Measurements from ENCODE around the gene NGFR.

NGFR gene

DNA sequence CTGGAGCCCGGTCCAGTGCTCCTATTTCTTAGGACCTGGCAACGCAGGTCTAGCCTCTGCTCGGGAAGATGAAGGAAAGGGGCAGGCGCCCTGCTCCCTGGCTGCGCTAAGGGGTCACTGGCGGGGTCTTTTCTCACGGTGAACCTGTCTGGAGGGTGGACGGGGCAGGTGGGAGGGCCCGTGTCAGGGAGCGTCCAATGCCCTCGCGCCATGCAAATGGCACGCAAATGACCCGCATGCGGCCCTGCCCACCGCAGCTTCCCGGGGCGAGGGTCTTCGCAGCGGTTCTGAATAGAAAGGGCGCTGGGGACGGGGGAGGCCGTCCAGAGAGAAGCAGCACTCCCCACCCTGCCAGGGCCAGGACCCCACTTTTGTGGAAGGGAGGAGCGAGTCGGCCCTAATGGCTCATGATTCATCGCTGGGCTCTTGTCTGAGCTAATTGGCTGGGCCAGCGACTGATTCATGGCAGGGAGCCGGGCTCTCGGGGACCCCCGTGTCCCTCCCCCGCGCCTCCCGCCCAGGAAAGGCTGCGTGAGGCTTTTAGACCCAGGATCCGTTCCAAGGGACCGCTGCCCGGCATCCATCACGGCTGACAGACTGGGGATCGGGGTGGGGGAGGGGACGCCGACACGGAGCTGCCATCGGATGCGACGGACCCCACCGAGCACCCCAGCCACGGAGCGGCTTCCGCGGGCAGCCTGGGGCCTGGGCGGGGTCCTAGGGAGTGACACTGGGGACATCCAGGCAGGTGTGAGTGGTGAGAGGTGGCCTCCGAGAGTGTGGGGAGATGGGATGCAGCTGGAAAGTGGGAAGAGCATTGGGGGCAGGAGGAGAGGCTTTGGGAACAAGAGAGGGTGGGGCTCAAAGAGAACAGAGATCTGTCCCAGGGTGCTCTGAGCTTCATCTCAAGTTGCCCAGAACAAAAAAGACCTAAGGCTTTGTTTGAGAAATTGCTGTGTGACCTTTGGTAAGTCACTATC lies 25.0 kb upstream of the NGFR start:
- no peak for DNase-seq

DNA sequence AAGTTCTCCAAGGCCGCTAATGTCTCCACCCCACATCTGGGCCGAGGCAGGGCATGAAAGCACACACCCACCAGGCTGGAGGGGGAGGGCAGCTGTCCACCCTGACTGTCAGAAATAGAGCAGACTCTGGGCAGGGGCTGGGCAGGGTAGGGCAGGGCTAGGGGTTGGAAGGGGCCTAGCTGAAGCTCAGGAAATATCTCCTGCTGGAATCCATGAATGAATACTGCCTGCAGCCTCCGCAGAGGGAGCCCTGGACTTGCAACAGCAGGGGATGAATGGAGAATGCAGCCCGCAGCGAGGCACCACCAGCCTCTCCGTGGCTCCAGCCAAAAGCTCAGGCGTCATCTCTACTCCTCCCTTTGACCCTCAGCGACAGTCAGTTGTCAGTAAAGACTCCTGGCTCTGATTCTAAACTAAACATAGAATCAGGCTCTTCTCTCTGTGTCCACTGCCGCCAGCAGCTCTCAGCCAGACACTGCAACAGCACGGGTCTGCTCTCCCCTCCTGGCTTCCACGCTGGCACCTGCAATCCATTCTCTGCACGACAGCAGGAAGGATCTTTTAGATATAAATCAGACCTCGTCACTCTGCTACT lies 23.9 kb upstream of the NGFR start:
- DNase-seq = no peak

DNA sequence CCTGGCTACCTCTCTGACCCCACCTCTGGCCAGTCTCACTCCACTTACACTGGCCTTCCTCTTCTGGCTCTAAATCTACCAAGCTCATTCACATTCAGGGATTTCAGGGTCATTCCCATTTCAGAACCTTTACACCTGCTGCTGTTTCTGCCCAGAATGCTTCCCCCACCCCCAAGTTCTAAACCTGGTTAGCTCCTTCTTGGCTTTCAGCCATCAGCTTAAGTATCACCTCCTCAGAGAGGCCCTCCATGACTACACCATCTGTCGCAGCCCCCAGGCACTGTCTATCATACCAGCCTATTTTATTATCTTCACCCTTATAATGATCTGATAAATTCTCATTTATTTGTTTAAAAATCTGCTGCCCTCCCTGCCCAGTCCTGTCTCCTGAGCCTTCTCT lies 23.3 kb upstream of the NGFR start:
- no peak for DNase-seq

DNA sequence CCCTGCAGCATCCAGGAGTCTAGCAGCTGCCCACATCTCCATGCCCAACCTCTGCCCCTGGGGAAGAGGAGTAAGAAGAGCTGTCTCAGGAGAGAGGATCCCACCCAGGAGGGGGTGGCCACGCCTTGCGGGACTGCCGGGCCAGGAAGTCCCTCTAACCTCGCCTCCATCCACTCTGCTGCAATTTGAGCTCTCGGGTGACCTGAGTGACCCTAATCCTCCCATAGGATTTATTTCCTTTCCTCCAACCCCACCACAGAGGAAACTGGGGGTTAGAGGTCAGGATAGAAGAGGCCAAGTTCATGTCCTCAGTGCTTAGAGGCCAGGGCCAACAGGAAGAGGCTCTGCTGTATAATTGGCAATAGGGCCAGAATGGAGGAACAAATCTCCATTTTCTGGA lies 22.6 kb upstream of the NGFR start:
- no peak for DNase-seq

DNA sequence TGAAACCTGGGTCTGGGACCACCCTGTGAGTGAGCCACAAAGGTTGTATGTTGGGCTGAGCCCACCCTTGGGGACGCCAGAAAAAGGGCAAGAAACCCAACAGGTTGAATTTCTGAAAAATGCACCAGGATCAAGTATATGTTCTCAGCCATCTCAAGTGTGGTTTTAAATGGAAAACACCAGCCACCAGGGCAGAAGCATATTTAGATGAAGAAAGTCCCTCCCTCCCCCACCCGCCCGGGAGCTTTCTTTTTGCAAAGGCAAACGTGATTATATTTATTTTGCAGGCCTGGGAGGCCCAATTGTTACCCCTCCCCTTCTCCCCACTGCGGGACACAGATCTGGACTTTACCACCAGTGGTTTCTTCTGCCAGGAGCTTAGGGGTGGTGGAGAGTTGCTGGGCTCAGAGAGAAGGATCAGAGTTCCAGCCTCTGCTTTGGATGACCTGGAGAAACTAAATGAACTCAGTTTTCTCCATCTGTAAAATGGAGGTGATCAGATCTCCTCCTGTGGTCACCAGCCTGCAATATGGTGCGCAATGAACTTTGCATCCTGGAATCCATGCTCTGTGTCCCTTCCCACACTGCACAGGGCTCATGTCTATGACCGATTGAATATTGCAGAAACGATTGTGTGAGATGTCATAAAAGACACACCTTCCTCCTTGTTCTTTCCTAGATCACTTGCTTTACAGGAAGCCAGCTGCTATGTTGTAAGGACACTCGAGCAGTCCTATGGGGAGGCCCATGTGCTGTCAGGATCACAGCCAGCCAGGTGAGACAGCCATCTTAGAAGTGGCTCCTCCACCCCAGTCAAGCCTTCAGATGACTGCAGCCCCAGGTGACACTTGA lies 21.0 kb upstream of the NGFR start:
- no peak for DNase-seq

DNA sequence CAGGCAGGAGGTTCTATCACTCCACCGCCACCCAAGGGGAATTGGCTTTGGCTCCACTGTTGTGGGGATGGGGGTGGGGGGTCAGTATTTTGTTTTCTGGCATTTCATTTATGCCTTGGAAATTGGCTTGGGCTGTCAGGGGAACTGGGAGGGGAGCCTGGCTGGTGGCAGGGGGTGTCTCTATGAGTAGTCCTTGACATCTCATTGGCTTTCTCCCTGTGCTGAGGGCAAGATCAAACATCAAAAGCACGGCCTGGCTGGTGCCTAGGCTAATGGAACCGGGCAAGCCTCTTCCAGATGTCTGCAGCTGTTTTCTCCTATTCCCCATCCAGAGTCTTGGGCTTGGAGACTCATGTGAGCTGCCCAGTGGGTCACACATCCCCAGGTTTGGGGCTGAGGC lies 17.4 kb upstream of the NGFR start:
- DNase-seq = no peak

DNA sequence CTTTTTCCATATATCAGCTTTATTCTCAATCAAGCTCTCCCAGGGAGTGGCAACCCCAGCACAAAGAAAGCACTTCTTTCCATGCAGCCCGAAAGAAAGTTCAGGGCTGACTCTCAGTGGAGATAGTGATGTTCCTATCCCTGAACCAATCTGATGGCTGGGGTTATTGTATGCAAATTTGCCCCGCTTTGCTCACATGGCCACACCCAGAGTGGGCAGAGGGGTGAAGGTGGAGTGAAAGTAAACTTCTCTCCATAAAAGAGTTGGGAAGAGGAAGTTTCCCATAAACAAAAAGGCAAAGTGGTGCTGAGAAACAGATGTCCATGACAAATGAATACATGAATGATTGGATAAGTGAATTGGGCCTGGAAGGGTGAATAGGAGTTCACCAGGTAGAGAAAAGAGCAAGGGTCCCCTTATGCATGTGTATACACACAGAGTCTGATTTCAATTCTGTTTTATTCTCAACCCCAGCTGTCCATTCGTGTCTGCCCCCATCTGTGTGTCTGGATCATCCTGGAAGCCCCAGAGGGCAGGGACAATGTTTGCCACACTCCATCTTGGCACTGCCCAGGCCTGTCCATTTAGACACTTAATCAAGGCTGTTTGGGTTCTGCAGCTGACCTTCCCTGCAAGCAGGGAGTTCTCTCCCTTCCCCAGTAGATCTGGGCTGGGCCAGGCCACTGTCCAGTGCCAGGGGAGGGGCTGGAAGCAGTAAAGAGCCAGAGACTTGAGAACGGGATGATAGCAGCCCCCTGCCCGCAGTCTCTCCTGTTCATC lies 14.1 kb upstream of the NGFR start:
- DNase-seq = no peak

DNA sequence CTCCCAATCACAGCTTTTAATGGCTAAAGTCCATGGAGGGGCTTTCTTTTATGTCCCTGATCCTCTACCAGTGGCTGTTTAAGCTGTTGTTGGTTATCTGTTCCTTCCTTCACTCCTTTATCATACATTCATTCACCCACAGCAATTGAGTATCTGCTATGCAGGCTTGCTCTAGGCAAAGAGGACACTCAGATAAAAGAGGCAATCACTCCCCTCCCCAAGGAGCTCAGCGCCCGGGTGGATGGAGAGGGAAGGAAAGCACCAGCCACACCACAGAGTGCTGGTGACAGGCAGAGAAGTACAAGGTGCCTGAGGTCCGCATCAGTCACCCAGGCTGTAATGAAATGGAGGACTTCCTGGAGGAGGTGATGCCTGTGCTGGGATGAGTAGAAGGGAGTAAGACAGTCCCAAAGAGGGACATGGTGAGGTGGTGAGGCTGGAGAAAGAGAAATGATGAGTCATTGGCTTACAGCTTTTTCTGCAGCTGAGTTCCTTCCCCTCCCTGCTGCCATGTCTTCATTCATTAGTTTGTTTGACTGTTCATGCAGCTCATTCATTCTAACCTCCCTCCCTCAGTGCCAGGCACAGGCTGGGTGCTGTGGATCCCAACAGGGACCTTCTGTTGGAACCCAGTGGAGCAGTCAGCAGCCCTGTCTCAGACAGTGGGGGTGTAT lies 12.8 kb upstream of the NGFR start:
- no peak for DNase-seq

DNA sequence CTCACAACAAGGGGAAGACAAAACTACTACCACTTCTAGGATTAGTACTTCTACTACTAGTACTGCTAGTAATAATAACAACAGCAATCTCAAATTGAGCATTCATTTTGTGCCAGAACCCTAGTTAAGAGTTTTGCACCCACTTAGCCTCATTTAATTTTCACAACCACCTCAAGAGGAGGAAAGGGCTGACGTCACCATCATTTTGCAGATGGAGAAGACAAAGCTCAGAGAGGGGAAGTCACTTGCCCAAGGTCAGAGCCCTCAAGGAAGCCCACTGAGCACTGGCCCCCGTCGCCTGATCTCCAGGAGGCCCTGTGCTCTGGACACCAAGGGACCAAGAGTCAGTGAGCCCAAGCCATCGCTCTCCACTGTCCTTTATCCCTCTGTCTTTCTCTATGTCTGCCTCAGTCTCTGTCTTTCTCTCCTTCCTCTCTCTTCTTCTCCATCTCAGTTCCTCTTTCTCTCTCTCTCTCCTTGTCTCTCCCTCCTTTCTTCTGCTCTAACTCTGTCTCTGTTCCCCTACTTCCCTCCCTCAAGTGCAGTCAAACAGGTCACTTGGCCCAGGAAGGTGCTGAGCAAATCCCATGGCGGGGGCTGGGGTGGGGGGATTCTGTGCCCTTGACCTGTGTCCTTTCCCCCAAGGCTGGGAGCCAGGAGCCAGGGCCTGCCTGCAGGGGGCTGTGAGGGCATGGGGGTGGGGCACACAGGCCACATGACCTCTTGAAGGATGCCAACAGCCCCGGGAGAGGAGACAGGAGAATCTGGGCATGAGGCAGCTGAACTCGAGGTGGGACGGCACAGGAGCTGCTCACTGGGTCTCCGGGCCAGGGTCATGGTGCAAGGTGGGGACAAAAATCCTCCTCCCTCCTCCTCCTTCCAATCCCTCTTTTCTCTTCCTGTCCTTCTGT lies 11.2 kb upstream of the NGFR start:
- DNase-seq = no peak

DNA sequence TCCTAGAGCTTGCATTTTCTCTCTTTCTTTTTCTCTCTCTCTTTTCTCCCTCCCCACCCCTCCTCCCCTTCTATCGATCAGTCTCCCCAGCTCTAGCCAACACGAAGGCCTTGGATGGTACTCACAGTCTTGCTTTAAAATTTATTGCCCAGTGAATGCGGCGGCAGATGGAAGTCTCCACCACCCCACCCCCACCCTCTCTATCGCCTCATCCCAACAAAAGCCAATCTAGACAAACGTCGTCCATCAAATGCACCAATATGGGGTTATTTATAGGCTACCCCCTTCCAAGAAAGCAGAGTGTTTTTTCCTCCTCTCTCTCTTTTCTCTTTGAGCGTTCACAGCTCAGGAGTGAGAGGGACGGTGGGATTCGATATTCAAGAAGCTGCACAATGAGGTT lies 10.5 kb upstream of the NGFR start:
- no peak for DNase-seq

DNA sequence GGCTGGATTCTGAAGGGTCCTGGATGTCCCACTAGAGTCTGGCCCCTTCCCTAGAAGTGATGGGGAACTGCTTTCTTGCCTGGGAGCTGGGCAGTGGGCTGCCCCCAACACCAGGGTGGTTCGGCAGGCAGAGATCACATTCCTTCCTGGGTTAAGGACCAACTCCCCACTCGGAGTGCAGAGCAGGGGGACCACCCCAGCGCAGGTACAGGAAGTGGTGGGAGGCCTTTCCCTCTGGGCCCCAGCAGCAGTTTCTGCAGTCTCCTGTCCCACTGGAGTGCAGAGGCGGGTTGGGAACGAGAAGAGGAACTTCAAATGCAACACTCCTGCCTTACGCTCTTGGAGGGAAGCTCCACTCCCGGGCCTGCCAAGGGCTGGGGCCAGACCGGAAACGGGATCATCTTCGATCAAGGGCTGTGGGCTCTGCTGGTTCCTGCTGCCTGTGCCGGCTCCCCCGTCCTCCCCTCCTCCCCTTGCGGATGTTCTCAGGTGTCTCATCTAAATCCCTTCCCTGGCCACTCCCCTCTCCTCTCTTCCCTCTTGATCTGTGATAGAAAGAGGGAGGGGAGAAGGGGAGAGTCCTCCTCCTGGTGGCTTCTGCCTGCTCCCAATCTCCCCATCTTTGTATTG lies 9.0 kb upstream of the NGFR start:
- no peak for DNase-seq

DNA sequence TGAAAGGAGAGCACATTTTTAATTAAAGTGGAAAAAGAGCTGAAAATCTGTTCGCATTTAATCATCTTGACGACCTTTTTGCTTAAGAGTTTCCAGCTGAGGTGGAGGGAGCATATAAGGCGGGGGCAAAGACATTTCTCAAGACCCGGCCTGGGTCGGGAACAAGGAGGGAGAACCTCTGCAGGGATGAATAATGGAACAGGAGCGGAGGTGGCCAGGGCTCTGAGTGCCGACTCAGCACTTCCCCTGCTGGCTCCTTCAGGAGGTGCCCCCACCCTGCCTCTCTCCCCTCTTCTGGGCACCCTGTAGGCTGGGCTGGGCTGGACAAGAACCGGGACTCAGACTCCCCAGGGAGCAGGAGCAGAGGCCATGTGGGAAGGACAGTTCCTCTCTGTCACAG lies 7.9 kb upstream of the NGFR start:
- no peak for DNase-seq

DNA sequence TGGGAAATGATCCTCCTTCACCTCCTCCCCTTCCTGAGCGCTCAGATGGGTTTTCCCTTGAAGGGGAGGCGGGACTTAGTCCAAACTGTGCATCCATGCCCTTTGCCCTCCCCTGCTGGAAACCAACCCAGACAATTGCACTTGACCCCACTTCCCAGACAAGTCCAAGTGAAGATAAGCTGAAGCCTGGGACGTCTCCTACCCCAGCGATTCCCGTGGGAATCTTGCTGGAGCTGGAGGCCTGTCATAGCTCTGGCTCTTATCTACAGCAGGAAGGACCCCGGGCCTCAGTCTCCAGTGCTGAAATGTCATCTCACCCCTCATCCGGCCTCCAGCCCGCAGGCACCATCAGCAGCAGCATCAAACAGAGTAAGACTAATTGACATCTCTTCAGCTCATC lies 6.5 kb upstream of the NGFR start:
- no peak for DNase-seq

DNA sequence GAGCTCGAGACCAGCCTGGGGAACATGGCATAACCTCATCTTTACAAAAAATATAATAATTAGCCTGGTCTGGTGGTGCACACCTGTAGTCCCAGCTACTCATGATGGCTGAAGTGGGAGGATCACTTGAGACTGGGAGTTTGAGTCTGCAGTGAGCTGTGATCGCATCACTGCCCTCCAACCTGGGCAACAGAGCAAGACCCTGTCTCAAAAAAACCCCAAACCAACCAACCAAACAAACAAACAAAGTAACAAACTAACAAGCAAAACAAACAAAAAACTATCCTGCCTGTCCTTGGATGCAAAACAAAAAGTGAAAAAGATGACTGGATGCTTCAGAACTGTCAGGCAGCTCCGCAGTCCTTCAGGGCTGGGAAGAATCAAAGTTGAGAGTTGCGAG lies 5.7 kb upstream of the NGFR start:
- no peak for DNase-seq

DNA sequence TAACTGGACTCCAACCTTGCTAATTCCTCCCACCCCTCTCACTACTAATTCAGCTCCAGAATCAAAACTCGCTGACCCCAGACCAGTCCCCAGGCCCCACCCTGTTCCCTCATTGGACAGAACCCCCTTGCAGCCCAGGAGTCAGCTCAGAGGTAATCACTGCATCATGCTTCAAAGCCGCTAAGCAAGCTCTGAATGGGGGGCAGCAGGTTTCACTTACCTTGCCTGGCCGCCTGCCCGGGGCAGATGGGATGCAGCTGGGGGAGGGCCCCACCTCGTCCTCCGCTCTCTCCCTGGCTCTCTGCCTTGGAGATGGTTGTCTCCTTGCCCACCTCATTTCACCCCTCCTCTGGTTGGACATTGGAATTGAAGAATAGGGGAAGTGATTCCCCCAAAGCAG lies 4.8 kb upstream of the NGFR start:
- DNase-seq = no peak

DNA sequence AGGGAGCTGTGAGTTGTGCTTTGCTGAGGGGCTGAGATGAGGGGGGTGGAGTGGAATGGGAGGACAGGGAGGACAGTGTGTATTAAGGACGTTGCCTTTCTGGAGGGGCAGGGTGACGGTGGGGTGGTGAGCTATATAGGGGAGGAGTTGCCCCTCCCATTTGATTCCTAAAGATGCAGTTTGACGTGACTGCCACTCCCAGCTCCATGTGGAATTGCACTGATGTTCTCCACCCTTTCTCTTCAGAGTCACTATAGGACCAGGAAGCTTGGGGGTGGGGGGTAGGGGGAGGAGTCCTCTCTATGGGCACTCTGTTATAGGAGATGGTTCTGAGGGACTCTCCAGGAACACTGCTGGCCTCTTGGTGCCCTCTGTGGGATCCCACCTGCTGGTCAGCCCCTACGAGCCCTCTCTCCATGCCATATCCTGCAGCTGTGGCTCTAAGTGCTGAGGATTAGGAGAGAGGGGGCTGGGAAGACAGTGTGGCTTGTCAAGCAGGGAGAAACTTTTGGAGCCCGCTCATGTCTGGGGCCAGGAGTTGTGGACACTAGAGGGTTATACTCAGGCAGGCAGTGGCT lies 3.8 kb upstream of the NGFR start:
- DNase-seq = no peak

DNA sequence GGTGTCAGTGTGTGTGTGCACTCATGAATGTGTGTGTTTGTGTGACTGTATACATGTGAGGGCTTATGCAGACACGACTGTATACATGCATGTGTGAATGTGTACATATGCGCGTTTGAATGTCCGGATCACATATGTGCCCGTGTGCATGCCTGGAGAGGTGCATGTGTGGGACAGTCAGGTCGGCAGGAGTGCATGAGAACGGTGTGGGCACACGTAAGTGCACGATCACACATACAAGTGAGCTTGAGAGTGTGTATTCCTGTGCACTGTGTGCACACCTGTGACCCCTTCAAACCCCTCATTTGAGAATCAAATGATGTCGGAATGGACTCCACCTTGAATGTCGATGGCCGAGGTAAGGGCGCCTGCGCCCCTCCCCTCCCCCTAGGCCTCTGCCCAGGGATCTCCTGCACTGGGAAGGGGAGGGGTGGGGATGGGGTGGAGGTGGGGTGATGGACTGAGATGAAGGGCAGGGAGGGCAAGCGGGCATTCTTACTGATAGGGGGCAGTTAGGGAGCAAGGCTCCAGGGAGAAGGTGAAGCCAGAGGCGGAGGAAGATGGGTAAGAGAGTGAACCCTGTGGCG lies 601 bp upstream of the NGFR start:
- DNase-seq = no peak

DNA sequence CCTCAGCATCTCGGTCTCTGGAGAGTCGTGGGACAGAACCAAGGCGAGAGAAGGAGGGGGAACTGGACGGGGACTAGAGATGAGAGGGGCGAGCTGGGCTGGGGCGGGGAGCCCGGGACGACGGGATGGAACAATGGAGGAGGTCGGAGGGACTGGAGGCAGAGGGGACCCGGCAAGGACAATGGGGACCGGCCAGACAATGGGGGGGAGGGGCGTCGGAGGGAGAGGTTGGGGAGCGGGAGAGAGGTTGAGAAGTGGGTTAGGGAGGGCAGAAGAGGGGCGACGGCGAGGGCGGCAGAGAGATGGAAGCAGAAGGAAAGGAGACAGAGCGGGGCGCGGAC lies 719 bp downstream of the NGFR start:
- DNase-seq = no peak

DNA sequence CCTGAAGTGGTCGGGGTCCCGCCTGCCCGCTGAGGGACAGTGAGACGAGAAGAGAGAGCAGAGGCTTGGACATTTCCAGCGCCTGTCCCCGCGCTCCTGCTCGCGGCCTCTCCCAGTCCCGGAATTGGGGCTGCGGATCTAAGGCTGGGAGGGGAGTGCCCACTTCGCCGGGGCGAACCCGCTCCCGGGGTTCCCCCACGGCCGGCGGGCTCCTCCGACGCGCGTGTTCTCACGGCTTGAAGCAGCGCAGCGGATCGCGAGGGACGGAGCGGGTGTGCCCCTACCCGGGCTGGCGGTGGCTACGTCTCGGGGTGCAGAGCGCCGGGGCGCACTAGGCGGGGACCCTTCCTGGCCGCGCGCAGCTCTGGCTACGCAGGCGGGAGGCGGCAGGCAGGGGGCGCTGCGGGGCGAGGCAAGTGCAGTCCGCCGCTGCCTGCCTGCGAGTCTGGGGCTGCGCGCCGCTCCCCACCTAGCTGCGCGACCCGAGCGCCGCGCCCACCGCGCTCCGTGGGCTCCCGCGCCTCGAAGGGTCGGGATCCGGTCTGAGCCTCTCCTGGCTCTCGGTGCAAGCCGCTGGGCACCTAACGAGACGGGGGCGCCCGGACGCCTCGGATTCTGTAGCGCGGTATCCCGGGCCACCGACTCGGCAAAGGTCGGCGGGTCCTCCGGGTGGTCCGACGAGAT lies 1.2 kb downstream of the NGFR start:
- peak; percentile 46 for DNase-seq

DNA sequence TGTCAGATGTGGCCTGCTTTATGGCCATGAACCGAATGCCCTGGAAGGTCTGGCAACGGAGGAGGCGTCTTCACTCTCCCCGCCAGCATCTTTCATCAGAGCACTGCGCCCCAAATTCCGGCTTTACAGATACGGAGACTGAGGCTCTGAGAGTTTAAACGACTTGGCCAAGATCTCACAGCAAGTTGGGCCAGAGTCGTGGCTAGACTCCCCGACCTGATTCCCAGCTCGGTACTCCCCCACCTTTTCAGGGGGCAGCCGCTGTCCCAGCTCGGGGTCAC lies 1.7 kb downstream of the NGFR start:
- no peak for DNase-seq
